ENCODE results near the gene SMURF2. TPM values are rescaled to one million over a fixed set of nuclear protein-coding genes. Genes with fewer than 3 reads are reported as not detected.

The SMURF2 gene
- total RNA-seq, 1 experiment from 2014 or later: 127 TPM

DNA sequence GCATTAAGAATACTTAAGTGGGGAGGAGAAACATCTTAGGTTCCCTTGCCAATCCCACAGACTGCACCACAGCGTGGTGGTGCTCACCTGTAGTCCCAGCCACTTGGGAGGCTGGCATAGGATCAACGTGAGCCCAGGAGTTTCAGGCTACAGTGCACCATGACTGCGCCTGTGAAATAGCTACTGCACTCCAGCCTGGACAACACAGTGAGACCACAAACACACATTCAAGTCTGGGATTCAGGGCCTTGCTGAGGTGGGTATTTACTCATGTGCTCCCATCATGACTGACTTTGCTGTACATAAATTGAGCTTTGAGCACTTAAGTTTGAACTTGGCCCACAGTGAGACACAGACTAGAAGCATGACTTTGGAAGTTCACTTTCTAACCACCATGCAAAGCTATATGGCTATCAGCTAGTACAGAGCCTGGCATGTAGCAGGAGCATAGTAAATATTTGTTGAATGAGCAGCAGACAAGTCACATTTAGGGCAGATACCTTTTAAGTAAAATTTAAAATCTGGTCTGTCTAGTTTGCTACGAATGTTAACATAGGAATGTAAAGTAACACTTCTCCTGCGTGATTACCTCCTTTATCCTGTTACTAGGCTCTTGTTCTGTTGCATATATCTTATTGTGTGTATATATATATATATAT lies 121.9 kb downstream of the SMURF2 start:
- intact Hi-C loops (cut with micrococcal nuclease): no loop called here
- Histone ChIP-seq H2AFZ (ENCODE audit: low read depth, low read length, poor library complexity, severe bottlenecking) (no peak overlapping the region), H3K9me2 (ENCODE audit: insufficient read depth) (no peaks in the 10 kb centered on the region), H3K27ac (ENCODE audit: low read depth, low read length) (no peak overlapping the region), H3K27me3 (ENCODE audit: insufficient read depth, low read length) (no peaks in the 10 kb centered on the region), H3K9me3 (ENCODE audit: control insufficient read depth in 1 of 2, insufficient read depth in 1 of 2, low read depth in 1 of 2, low read length in 2 of 2) (no peaks in the 10 kb centered on the region), H4K20me1 (ENCODE audit: insufficient read depth) (peaks cover 16% of the 10 kb centered on the region; the same call in 1 of the 2 replicates), H3K36me3 (ENCODE audit: control insufficient read depth in 1 of 2, insufficient read depth in 2 of 2, low read length in 2 of 2) (peaks cover 53 to 77% of the 10 kb centered on the region in 2 experiments), H3K9ac (ENCODE audit: low read length) (no peak overlapping the region), H3K79me2 (ENCODE audit: insufficient read depth, low read length) (peaks cover 12% of the 10 kb centered on the region), H3K4me2 (ENCODE audit: low read length) (no peak overlapping the region), H3K4me3 (replicated peaks in 1 of 2; ENCODE audit: low read depth in 1 of 2, low read length in 2 of 2) (no peak overlapping the region), H3K4me1 (ENCODE audit: control insufficient read depth in 1 of 2, insufficient read depth in 2 of 2, low read length in 2 of 2) (no peaks in the 10 kb centered on the region)
- TF ChIP-seq, protein P1, sequence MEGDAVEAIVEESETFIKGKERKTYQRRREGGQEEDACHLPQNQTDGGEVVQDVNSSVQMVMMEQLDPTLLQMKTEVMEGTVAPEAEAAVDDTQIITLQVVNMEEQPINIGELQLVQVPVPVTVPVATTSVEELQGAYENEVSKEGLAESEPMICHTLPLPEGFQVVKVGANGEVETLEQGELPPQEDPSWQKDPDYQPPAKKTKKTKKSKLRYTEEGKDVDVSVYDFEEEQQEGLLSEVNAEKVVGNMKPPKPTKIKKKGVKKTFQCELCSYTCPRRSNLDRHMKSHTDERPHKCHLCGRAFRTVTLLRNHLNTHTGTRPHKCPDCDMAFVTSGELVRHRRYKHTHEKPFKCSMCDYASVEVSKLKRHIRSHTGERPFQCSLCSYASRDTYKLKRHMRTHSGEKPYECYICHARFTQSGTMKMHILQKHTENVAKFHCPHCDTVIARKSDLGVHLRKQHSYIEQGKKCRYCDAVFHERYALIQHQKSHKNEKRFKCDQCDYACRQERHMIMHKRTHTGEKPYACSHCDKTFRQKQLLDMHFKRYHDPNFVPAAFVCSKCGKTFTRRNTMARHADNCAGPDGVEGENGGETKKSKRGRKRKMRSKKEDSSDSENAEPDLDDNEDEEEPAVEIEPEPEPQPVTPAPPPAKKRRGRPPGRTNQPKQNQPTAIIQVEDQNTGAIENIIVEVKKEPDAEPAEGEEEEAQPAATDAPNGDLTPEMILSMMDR (IDR thresholded peaks at IDR 0.05 in 2 of 3, conservative IDR thresholded peaks at IDR 0.05 in 1 of 3; ENCODE audit: borderline replicate concordance in 1 of 3, insufficient read depth in 1 of 3, low read depth in 2 of 3, low read length in 2 of 3): no peak
- TF ChIP-seq, protein P2, sequence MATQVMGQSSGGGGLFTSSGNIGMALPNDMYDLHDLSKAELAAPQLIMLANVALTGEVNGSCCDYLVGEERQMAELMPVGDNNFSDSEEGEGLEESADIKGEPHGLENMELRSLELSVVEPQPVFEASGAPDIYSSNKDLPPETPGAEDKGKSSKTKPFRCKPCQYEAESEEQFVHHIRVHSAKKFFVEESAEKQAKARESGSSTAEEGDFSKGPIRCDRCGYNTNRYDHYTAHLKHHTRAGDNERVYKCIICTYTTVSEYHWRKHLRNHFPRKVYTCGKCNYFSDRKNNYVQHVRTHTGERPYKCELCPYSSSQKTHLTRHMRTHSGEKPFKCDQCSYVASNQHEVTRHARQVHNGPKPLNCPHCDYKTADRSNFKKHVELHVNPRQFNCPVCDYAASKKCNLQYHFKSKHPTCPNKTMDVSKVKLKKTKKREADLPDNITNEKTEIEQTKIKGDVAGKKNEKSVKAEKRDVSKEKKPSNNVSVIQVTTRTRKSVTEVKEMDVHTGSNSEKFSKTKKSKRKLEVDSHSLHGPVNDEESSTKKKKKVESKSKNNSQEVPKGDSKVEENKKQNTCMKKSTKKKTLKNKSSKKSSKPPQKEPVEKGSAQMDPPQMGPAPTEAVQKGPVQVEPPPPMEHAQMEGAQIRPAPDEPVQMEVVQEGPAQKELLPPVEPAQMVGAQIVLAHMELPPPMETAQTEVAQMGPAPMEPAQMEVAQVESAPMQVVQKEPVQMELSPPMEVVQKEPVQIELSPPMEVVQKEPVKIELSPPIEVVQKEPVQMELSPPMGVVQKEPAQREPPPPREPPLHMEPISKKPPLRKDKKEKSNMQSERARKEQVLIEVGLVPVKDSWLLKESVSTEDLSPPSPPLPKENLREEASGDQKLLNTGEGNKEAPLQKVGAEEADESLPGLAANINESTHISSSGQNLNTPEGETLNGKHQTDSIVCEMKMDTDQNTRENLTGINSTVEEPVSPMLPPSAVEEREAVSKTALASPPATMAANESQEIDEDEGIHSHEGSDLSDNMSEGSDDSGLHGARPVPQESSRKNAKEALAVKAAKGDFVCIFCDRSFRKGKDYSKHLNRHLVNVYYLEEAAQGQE (IDR thresholded peaks at IDR 0.05; ENCODE audit: low read depth): no peak
- TF ChIP-seq EGR1 (IDR thresholded peaks at IDR 0.05; ENCODE audit: low read depth) (no peak), POLR2AphosphoS5 (IDR thresholded peaks at IDR 0.05; ENCODE audit: low read depth, low read length) (peak; percentile 29; the same call in 1 of the 2 replicates), SIN3A (IDR thresholded peaks at IDR 0.05; ENCODE audit: low read depth) (0 out of 2 replicates have a peak, but pooled peaks have one; percentile 5), TCF7L2 (IDR thresholded peaks at IDR 0.05; ENCODE audit: borderline replicate concordance, extremely low read depth, insufficient read depth, insufficient read length) (no peak)
- RAD21 ChIA-PET (ENCODE audit: low non-redundant PET in 1 of 2, low total read pairs in 2 of 2, uncharacterized antibody in 2 of 2, unreplicated experiment in 2 of 2): no interaction called here
- ATAC-seq: 0 out of 2 replicates have a peak, but pooled peaks have one; percentile 12
- POLR2A ChIA-PET: interaction anchor here (0.7 to 0.9 kb wide), 2 partner anchors 11 to 43 kb away, joined by 3 to 4 read pairs; partner anchors contain the start of gene POLG2
- CTCF ChIA-PET: no interaction called here
- DNase-seq (ENCODE audit: low read depth, low spot score): no peak
- no TSS peak for BruUV-seq (replicated peaks)

Measured in HCT116 (cell line).